HG03521 (cell line): ENCODE measurements around the gene ACSL6.
A peak's percentile ranks its signal among the peaks of the same experiment; 100 is the strongest.

Source experiments
- ATAC-seq: cut with Tn5 transposase; IDR thresholded peaks from one replicate; pipeline ENCODE4 v1.9.1; 2021; ENCODE audit warnings: mild to moderate bottlenecking, moderate library complexity; ENCODE audit not compliant: unreplicated experiment

The ACSL6 gene

DNA sequence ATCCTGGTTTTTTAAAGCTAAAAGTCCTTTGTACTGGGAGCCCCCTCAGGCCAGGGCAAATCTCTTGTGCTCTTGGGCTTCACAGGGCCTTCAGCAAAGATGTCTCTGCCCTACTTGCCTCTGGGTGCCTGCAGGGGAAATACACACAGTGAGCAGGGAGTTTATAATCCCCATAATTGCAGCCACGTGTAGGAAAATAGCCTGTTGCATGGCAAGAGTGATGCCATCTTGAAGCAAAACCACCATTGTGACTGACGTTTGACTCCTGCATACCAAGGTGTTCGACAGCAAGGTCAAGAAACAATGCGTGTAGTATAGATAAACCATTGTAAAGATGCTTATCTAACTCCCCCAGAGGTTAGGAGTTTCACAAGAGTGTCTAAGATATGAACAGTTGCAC is 37.6 kb upstream of the ACSL6 start:
- ATAC-seq, result no peak

DNA sequence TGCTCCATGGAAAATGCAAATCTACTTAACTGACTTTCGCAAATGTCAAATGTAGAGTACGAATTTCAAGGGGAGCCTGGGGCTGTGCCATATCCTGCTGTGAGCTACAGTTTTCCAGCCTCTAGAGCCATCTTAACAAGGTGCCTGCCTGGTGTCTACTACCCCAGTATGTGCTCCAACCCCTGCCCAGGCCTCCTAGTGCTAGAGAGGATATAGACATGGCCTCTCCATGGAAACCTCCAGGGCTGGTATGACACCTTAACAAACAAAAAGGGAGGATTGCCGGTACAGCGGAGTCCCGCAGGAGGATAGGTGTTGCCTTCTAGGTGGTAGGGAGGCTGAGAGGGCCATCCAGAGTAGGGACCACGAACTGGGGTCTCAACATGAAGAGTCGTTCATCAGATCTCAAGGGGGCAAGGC is 35.4 kb upstream of the ACSL6 start:
- no peak for ATAC-seq

DNA sequence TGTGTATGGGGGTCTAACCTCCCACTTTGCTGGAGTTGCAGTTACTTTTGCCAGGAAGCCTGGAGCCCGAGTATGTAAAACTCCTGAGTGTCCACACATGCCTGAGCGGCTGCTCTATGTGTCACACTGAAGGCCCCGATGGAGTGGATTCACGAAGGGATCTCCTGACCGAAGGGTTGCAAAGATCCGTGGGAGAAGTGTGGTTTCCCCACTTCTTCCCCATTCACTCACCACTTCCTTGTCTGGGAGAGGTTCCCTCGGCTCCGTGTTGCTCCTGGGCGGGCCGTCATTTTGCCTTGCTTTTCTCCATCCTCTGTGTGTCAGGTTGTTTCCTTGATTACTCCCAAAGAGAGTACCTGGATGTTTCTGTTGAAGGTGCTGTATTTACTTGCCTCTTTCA is 32.7 kb upstream of the ACSL6 start:
- ATAC-seq, result no peak

DNA sequence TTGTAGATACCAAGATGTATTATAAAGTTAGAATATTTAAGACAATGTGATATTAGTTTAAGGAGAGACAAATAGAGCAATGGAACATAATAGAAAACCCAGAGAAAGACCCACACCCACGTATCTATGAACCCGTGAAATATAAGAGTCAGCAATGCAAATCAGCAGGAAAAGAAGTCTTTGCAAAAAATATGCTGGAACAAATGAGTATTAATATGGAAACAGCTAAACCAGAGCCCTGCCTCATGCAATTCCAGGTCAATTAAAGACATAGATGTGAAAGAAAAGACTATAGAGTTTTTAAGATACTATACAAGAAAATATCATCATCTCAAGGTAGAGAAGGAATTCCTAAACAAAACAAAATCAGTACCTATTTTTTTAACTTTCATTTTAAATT is 25.9 kb upstream of the ACSL6 start:
- no peak for ATAC-seq

DNA sequence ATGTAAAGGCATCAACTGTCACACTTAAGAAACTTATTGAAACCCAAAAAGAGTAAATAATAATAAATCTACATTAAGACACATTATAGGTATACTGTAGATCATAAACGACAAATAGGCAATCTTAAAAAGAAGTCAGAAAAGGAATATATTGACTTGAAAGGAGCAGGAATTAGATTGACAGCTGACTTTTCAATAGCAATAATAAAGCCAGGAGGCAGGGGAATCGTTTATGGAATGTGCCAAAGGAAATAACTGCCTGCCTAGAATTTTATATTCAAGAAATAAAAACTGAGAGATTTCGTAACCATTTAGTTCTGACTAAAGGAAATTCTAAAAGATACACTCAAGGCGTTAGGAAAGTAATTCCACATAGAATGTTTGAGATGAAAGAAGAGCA is 21.7 kb upstream of the ACSL6 start:
- ATAC-seq, result no peak

GRCh38 chr5:132032196-132032595 is 20.7 kb upstream of the ACSL6 start:
- ATAC-seq, result no peak

GRCh38 chr5:132030610-132031009 is 19.2 kb upstream of the ACSL6 start:
- ATAC-seq, result no peak

DNA sequence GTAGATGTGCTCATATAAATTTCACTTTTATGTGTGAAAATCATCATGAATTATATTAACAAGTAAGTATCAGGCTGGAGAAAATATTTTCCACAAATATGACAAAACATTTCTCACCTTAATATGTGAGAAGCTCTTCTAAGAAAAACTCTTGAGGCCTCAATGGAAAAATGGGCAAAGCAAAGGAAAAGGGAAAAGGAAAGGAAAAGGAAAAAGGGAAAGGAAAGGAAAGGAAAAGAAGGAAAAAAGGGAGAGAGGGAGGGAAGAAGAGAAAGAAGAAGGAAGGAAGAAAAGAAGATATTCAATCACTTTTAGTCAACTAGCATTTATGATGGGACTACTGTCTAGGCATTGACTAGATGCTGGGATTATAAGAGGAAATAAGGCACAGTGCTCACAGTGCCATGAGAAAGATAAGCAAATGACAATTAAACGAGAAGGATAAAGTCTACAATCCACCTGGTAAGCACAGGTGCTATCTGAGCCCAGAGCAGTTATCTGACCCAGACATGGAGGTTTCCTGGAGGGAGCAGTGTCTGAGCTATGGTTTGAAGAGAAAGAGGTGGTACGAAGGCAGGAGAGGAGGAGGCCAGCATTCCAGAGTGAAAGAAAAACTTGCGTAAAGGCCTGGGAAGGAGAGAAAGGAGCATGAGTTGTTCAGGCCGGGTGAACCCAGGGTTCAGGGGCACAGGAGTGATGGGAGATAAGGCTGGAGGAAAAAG is 18.3 kb upstream of the ACSL6 start:
- no peak for ATAC-seq

GRCh38 chr5:132027027-132027426 is 15.6 kb upstream of the ACSL6 start:
- no peak for ATAC-seq

GRCh38 chr5:132026516-132027008 is 15.1 kb upstream of the ACSL6 start:
- no peak for ATAC-seq

GRCh38 chr5:132025403-132025971 is 14.0 kb upstream of the ACSL6 start:
- no peak for ATAC-seq

- ATAC-seq, result no peak
Measured at GRCh38 chr5:132024789-132025402, 13.4 kb upstream of the ACSL6 start.

DNA sequence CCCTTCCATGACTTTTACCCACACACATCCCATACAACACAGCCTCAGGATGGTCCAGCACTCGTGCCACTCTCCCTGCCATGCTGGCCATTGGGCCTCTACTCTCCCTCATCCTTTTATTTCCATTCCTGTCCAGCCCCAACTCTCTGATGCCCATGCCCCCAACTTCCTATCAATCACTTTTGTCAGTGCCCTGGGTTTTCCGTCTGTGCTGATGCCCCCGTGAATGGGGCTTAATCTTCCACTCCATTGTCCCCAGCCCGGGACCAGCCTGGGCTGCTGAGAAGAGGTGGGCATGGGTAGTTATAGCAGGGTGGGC is 12.6 kb upstream of the ACSL6 start:
- ATAC-seq, result no peak

DNA sequence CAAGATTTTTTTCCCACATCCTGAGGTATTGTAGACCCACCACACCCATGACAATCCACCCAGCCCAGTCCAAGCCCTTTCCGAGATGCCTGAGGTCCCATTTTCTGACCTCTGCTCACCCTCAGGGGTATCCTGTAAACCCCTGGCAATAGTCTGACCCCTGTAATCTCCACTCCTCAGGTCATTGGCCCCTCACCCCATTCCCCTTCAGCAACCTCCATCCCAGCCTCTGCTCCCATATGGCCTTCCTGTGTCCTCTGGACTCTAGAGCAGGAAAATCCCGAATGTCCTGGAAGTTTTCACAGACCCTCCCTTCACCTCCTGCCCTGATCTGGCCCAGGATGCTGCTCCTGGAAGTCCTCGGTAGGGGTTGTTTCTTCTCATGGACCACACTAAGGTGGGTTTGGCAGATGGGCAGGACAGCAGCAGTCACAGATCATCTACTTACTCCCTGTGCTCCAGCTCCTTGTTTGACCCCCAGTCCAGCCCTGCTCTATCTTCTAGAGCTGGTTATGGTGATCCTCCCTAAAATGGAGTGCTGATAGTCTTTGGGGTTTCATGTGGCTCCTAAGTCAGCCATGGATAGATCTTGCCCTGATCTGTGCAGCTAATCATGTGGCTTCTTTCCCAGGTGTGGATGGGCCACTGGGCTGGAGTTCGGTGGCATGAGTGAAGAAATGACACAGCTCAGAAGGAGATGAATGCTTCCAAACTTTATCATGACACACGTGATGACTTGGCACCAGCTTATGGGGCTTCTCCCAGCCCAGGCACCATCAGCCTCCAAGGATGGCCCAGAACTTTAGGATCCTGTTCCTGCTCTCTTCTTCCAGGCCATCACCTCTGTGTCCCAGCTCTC is 12.0 kb upstream of the ACSL6 start:
- no peak for ATAC-seq

- no peak for ATAC-seq
Measured at GRCh38 chr5:132022737-132023136, 11.3 kb upstream of the ACSL6 start.

GRCh38 chr5:132021654-132022053 is 10.2 kb upstream of the ACSL6 start:
- ATAC-seq, result no peak

DNA sequence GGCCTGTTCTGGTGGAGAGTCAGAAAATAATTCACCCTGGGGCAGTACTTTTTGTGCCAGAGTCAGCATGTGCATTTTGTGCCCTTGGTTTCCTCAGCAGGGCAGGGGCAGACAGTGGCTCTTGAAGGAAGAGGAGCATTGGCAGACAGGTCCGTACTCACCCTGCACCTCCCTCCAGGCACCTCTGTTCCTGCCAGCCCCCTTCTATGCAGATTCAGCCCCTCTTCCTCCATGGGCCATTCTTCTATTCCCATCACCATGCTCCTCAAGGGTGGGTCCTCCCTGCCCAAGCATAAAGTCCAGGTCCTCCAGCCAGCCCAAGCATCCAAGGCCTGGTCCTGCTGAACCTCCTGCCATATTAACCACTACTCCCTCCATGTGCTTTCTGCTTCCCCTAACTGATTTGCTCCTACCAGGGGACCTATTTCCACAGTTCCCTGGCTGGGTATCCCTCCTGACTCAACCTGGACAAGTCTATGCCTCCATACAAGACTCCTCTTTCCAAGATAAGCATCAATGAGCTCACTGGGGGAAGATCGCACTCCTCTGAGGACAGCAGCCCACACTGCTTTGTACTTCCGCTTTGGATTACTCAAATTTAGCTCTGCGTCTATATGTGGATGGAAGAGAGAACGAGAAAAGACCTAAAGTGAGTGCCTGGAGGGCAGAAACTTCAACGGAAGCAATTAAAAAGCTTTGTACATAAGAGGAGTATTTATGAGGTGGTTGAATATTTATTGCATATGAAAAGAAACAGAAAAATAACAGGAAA is 9.3 kb upstream of the ACSL6 start:
- peak; percentile 20 for ATAC-seq

DNA sequence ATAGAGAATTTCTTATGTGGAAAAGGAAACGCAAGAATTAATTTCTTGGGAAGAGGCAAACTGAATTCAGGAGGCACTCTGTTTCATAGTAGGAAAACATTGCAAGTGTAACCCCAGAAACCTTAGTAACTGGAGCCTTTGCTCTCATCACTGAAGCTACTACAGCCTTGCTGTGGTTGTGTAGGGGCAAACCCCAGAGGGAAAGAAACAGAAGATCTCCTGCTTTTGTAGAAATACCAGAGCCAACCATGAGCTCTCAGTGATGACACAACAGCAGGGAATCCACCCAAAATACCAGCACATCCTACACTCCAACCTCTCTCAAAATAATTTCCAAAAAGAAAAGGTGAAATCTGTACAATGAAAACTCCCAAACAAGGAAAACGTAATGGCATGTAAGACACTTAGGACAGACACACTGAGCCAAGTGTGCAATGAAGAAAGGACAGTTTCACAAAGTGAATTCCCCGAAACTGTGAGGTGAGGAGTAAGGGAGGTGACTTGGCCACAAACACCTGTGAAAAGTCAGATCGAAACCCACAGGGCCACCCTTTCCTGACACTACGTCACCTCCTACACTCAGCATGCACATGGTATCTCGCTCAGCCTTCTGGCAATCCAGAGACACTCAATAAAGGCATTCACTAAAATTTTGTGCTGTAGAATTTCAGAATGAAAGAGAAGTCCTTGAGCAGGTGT is 8.5 kb upstream of the ACSL6 start:
- peak; percentile 97 for ATAC-seq

DNA sequence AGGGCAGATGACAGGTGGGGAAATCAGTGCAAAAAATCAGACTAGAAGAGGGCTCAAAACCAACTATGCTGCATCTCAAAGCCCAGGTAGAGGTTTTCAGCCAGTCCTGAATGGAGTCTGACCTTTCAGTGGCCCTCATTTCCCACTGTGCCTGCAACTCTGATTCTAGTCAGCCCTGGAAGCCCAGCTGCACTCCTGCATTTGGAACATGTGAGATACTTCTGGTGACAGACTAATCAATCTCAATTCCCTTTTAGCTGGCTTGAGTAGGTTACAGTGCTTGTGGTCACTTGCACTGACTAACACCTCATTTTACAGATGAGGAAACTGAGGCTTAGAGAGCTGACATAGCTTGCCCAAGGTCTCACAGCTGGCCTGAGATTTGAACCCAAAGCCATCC is 7.9 kb upstream of the ACSL6 start:
- no peak for ATAC-seq
